CD4-positive, alpha-beta T cell (primary cell): ENCODE data around the gene CEACAM16. TPM values are rescaled to one million over a fixed set of nuclear protein-coding genes. Genes with fewer than 3 reads are reported as not detected.

Source experiments
- ATAC-seq: fragments of 200-7000 bp; cut with Tn5 transposase; one replicate; pipeline ENCODE4 v1.10.0; 2022; ENCODE audit warnings: mild to moderate bottlenecking; ENCODE audit not compliant: poor library complexity
- CTCF ChIA-PET: fragments of 350-600 bp; sonication (Branson Sonifier 250); formaldehyde crosslinking; loops from one replicate; lab custom pipeline; 2021; ENCODE audit warnings: antibody characterized with exemption, inconsistent platforms; lab: Charles Lee
- POLR2A ChIA-PET: fragments of 350-600 bp; sonication (Branson Sonifier 250); formaldehyde crosslinking; loops from one replicate; lab custom pipeline; 2021; ENCODE audit warnings: antibody characterized with exemption, inconsistent platforms; lab: Charles Lee
- DNase-seq, 14 experiments: peaks; one replicate each; pipeline ENCODE4 v3.0.0-alpha.2; 2013 to 2020; ENCODE audit warnings: mixed read lengths in 2 of 14
- H3K27ac ChIP-seq, 2 donors: one replicate each; pipeline versions ENCODE4 v1.5.1 to v1.7.0; 2013; ENCODE audit warnings: low read length in 2 of 2, low read depth in 1 of 2, mild to moderate bottlenecking in 1 of 2
- H3K27me3 ChIP-seq, 2 experiments: 1 replicate in 1 of 2; 2 replicates in 1 of 2; pipeline versions ENCODE4 v1.6.1 to v1.7.0; 2013; ENCODE audit warnings: low read length in 2 of 2, control low read depth in 1 of 2, mild to moderate bottlenecking in 1 of 2, moderate library complexity in 1 of 2; ENCODE audit not compliant: insufficient read depth in 2 of 2, control insufficient read depth in 1 of 2
- H3K36me3 ChIP-seq: one replicate; pipeline ENCODE4 v1.6.1; 2013; ENCODE audit warnings: low read length, control low read depth; ENCODE audit not compliant: insufficient read depth
- H3K4me1 ChIP-seq: one replicate; pipeline ENCODE4 v1.6.1; 2013; ENCODE audit warnings: low read length, control low read depth; ENCODE audit not compliant: insufficient read depth
- H3K4me3 ChIP-seq: one replicate; pipeline ENCODE4 v1.5.1; 2013; ENCODE audit warnings: mild to moderate bottlenecking, low read length, moderate library complexity
- H3K9me3 ChIP-seq, 2 experiments: 1 replicate in 1 of 2; 2 replicates in 1 of 2; pipeline versions ENCODE4 v1.6.1 to v1.7.0; 2013; ENCODE audit warnings: low read length in 2 of 2, mild to moderate bottlenecking in 2 of 2, control low read depth in 1 of 2, moderate library complexity in 1 of 2; ENCODE audit not compliant: control insufficient read depth in 1 of 2, insufficient read depth in 1 of 2
- H3K27ac Mint-ChIP-seq: one replicate; pipeline ENCODE4 v1.8.0; 2020; ENCODE audit warnings: mixed read lengths
- H3K27me3 Mint-ChIP-seq: one replicate; pipeline ENCODE4 v1.8.0; 2021; ENCODE audit warnings: mixed read lengths
- H3K36me3 Mint-ChIP-seq: one replicate; pipeline ENCODE4 v1.8.0; 2021; ENCODE audit warnings: low read depth, mixed read lengths
- H3K4me1 Mint-ChIP-seq: one replicate; pipeline ENCODE4 v1.8.0; 2021; ENCODE audit warnings: low read depth, mixed read lengths
- H3K4me3 Mint-ChIP-seq: one replicate; pipeline ENCODE4 v1.8.0; 2020; ENCODE audit warnings: mild to moderate bottlenecking, mixed read lengths
- H3K9me3 Mint-ChIP-seq: one replicate; pipeline ENCODE4 v1.8.0; 2020; ENCODE audit warnings: mixed read lengths
- intact Hi-C, 2 experiments: fragments of 100-400 bp; cut with DNase I in 1 of 2; cut with micrococcal nuclease in 1 of 2; formaldehyde crosslinking; loops; one replicate each; pipeline versions ENCODE4 v1.15.1 to v1.9.0; 2023 to 2025; cut with DNase I, micrococcal nuclease
- total RNA-seq, 174 experiments: library from RNA in 2 of 174; stranded (reverse) in 2 of 174; gene quantifications; one replicate each; pipeline ENCODE4 v1.2.3 and lab custom pipeline; 2021 to 2026
- TF ChIP-seq, protein P1 (sequence below): fragments of 200-600 bp; IDR thresholded peaks from one replicate; pipeline ENCODE4 v1.8.0; 2022; ENCODE audit warnings: antibody characterized with exemption, mild to moderate bottlenecking

Gene CEACAM16
- total RNA-seq, 2 experiments from 2014 or later: not detected

DNA sequence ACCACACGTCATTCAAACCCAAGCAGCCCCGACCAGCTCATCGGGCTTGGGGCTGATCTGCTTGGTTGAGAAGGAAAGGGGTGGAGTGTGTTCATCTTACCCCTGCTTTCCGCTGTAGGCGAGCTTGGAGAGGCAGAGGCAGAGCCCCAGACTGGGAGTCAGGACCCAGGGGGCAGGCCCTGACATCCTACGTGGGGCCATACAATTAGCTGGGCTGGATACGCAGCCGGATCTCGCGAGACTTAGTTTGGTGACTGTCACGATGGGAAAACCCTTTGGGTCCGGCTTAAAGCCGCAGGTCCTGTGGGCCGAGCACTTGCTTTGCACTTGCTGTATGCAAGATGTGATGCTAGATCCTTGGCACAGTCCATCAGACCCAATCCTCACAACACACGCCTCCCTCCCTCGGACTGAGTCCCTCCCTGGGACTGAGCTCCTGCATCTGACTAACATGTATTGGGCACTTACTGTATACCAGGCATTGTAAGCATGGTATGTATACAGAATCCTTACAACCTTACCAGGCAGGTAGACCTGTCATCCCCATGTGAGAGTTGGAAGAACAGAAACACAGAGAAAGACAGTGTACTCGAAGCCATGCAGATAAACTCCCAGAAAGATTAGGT, 3.7 kb downstream of the CEACAM16 start:
- Histone ChIP-seq H3K9me3 (peaks cover 0 to 3% of the 10 kb centered on the region in 2 experiments), H3K4me3 (no peak overlapping the region), H3K27ac (no peak overlapping the region), H3K4me1 (no peaks in the 10 kb centered on the region), H3K27me3 (no peaks in the 10 kb centered on the region), H3K36me3 (no peaks in the 10 kb centered on the region)
- no peaks in the 10 kb centered on the region for H3K36me3 Mint-ChIP-seq
- TF ChIP-seq, protein P1, sequence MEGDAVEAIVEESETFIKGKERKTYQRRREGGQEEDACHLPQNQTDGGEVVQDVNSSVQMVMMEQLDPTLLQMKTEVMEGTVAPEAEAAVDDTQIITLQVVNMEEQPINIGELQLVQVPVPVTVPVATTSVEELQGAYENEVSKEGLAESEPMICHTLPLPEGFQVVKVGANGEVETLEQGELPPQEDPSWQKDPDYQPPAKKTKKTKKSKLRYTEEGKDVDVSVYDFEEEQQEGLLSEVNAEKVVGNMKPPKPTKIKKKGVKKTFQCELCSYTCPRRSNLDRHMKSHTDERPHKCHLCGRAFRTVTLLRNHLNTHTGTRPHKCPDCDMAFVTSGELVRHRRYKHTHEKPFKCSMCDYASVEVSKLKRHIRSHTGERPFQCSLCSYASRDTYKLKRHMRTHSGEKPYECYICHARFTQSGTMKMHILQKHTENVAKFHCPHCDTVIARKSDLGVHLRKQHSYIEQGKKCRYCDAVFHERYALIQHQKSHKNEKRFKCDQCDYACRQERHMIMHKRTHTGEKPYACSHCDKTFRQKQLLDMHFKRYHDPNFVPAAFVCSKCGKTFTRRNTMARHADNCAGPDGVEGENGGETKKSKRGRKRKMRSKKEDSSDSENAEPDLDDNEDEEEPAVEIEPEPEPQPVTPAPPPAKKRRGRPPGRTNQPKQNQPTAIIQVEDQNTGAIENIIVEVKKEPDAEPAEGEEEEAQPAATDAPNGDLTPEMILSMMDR: no peak
- no peak overlapping the region for H3K27ac Mint-ChIP-seq
- ChIA-PET POLR2A (no interaction called here), CTCF (no interaction called here)
- no peak for ATAC-seq
- no peak for DNase-seq
- no peak overlapping the region for H3K4me3 Mint-ChIP-seq
- H3K4me1 Mint-ChIP-seq: no peaks in the 10 kb centered on the region
- H3K9me3 Mint-ChIP-seq: no peaks in the 10 kb centered on the region
- H3K27me3 Mint-ChIP-seq: peaks cover 5% of the 10 kb centered on the region
- intact Hi-C loops: no loop called here

DNA sequence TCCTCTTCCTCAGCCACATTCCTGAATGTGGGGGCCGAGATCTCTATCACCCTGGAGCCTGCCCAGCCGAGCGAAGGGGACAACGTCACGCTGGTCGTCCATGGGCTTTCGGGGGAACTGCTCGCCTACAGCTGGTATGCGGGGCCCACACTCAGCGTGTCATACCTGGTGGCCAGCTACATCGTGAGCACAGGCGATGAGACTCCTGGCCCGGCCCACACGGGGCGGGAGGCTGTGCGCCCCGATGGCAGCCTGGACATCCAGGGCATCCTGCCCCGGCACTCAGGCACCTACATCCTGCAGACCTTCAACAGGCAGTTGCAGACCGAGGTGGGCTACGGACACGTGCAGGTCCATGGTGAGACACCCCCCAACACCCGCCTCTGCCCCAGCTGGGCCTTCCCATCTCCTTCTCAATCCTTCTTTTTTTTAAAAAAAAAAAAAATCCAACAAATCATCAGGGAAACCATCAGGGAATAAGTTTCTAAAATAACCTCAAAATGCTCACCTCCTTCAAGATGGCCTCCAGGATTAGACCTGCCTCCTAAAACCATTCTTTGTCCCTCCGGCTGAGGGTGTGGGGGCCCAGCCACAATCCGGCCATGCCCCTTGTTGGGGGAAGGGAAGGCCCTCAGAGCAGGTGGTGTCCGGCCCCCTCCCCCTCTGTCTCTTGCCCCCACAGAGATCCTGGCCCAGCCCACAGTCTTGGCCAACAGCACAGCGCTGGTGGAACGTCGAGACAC, 4.6 kb downstream of the CEACAM16 start:
- DNase-seq (no peak), ATAC-seq (no peak)
- no peaks in the 10 kb centered on the region for H3K27me3 ChIP-seq
- H3K27ac ChIP-seq: no peak overlapping the region
- H3K27me3 Mint-ChIP-seq: peaks cover 5% of the 10 kb centered on the region
- H3K9me3 Mint-ChIP-seq: no peaks in the 10 kb centered on the region
- no peaks in the 10 kb centered on the region for H3K36me3 Mint-ChIP-seq
- CTCF ChIA-PET: no interaction called here
- no peaks in the 10 kb centered on the region for H3K36me3 ChIP-seq
- POLR2A ChIA-PET: no interaction called here
- H3K4me3 Mint-ChIP-seq: no peak overlapping the region
- no peaks in the 10 kb centered on the region for H3K4me1 Mint-ChIP-seq
- H3K4me1 ChIP-seq: no peaks in the 10 kb centered on the region
- no peaks in the 10 kb centered on the region for H3K9me3 ChIP-seq
- no peak overlapping the region for H3K4me3 ChIP-seq
- intact Hi-C loops: no loop called here
- H3K27ac Mint-ChIP-seq: no peak overlapping the region
- TF ChIP-seq, protein P1: no peak

DNA sequence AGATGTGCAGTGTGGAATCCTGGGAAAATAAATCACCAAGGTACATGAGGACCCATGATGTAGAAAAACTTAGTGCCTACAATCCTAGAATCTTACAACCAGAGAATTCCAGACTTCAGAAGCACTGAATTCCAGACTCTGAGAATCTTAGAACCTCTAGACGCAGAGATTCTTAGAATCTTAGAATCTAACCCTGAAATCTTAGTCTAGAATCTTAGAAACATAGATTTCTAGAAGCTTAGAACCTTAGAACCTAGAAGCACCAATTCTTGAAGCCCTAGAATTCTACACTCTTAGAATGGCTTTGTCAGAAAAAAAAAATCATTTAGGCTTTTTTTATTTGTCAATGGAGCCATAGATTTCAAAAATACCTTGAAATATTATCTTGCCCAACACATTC, 6.0 kb downstream of the CEACAM16 start:
- Mint-ChIP-seq H3K27me3 (no peaks in the 10 kb centered on the region), H3K36me3 (no peaks in the 10 kb centered on the region), H3K9me3 (no peaks in the 10 kb centered on the region), H3K4me1 (no peaks in the 10 kb centered on the region), H3K27ac (no peak overlapping the region), H3K4me3 (no peak overlapping the region)
- ChIA-PET POLR2A (no interaction called here), CTCF (interaction anchor here (1.8 kb wide), 1 partner anchor 19 kb away, joined by 5 read pairs; no protein-coding TSS in a partner anchor)
- Histone ChIP-seq H3K4me3 (no peak overlapping the region), H3K4me1 (no peaks in the 10 kb centered on the region), H3K9me3 (no peaks in the 10 kb centered on the region), H3K27ac (no peak overlapping the region), H3K27me3 (no peaks in the 10 kb centered on the region), H3K36me3 (no peaks in the 10 kb centered on the region)
- intact Hi-C loops: no loop called here
- TF ChIP-seq, protein P1: no peak
- DNase-seq: no peak
- no peak for ATAC-seq
